HepG2 (cell line): ENCODE measurements around the gene PRPSAP2.

Source experiments
- RAD21 ChIP-seq: fragments of 450-650 bp; formaldehyde crosslinking; IDR thresholded peaks from 2 replicates; pipeline ENCODE4 v1.5.0; 2020; ENCODE audit warnings: mild to moderate bottlenecking
- TF ChIP-seq, protein P1 (sequence below): sonication (generic); formaldehyde crosslinking; IDR thresholded peaks from 2 replicates; pipeline ENCODE4 v1.5.0; 2020; ENCODE audit warnings: mild to moderate bottlenecking, missing genetic modification reagents, moderate library complexity

DNA sequence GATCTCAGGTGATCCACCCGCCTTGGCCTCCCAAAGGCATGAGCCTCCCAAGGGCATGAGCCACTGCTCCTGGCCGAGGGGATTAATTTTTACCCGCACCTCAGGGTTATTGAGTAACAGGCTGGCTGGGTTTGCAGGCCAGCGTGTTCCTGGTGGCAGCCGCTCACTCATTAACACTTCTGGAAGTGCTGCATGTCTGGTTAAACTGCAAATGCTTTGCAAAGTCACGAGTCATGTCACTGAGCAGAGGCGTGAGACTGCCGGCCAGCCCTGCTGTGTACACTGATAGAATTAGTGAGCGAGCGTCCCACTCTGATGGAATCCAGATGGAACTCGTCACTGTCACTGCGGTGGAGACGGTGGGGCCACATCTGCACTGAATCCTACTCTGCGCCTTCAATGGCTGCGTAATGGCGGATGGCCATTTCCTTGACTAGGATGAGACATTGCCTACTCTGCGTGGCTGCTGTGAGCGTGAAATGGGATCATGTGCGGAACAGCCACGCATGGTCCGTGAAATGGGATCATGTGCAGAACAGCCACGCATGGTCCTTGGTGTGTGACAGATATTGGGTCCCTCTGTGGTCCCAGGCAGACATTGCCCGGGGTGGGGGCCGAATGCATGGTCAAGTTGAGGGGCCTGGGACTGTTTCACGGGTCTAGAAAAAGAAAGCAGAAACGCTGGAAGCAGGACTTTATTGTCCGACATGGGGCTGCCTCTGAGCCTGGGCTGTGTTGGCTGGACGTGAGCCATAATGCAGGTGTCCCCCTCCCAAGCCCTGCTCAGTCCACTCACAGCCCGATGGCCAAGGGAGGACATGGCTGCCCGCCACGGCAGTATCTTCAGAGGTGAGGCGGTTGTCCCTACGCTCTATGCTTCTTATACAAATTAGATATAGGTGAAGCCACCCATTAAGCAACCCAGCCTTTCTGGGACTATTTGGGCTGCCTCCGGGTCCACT lies 93.3 kb downstream of the PRPSAP2 start:
- TF ChIP-seq, protein P1, sequence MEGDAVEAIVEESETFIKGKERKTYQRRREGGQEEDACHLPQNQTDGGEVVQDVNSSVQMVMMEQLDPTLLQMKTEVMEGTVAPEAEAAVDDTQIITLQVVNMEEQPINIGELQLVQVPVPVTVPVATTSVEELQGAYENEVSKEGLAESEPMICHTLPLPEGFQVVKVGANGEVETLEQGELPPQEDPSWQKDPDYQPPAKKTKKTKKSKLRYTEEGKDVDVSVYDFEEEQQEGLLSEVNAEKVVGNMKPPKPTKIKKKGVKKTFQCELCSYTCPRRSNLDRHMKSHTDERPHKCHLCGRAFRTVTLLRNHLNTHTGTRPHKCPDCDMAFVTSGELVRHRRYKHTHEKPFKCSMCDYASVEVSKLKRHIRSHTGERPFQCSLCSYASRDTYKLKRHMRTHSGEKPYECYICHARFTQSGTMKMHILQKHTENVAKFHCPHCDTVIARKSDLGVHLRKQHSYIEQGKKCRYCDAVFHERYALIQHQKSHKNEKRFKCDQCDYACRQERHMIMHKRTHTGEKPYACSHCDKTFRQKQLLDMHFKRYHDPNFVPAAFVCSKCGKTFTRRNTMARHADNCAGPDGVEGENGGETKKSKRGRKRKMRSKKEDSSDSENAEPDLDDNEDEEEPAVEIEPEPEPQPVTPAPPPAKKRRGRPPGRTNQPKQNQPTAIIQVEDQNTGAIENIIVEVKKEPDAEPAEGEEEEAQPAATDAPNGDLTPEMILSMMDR, result no peak
- no peak for TF ChIP-seq RAD21 (CRISPR knock-in tag)
